B cell (primary cell): ENCODE measurements around the gene MIXL1. TPM values are rescaled to one million over a fixed set of nuclear protein-coding genes. Genes with fewer than 3 reads are reported as not detected.

Experiments
- ATAC-seq: fragments of 200-7000 bp; cut with Tn5 transposase; one replicate; pipeline ENCODE4 v1.10.0; 2021; ENCODE audit warnings: low read depth, mild to moderate bottlenecking, moderate number of reproducible peaks, moderate library complexity
- CTCF ChIA-PET: fragments of 350-600 bp; sonication (Branson Sonifier 250); formaldehyde crosslinking; loops from one replicate; lab custom pipeline; 2021; ENCODE audit warnings: antibody characterized with exemption, inconsistent platforms; lab: Charles Lee
- POLR2A ChIA-PET: fragments of 350-600 bp; sonication (Branson Sonifier 250); formaldehyde crosslinking; loops from one replicate; lab custom pipeline; 2021; ENCODE audit warnings: antibody characterized with exemption; lab: Charles Lee
- DNase-seq: peaks from one replicate; pipeline ENCODE4 v3.0.0; 2013
- H2AFZ ChIP-seq: 2 replicates; pipeline ENCODE4 v1.6.1; 2012; ENCODE audit warnings: mild to moderate bottlenecking, low read depth, low read length; ENCODE audit not compliant: insufficient read depth, poor library complexity, severe bottlenecking
- H3K27ac ChIP-seq, 2 donors: 1 replicate in 1 of 2; 2 replicates in 1 of 2; pipeline ENCODE4 v1.5.1; 2012 to 2013; ENCODE audit warnings: low read length in 2 of 2, mild to moderate bottlenecking in 2 of 2, moderate library complexity in 1 of 2
- H3K27me3 ChIP-seq, 4 experiments: fragments of 200-600 bp in 1 of 4; sonication (generic) in 1 of 4; replicated peaks in 1 of 4; 1 replicate in 2 of 4; 2 replicates in 2 of 4; pipeline versions ENCODE4 v1.6.1 to v1.7.0; 2013 to 2016; ENCODE audit warnings: low read length in 3 of 4, mild to moderate bottlenecking in 2 of 4, mixed read lengths in 1 of 4, moderate library complexity in 1 of 4; ENCODE audit not compliant: insufficient read depth in 4 of 4, control insufficient read depth in 3 of 4; ENCODE audit errors: control extremely low read depth in 1 of 4
- H3K36me3 ChIP-seq, 2 experiments: replicated peaks in 1 of 2; 1 replicate in 1 of 2; 2 replicates in 1 of 2; pipeline versions ENCODE4 v1.6.1 to v1.7.1; 2013; ENCODE audit warnings: low read length in 1 of 2; ENCODE audit not compliant: insufficient read depth in 2 of 2, control insufficient read depth in 1 of 2; ENCODE audit errors: control extremely low read depth in 1 of 2, extremely low read depth in 1 of 2
- H3K4me1 ChIP-seq, 2 donors: fragments of 200-600 bp in 1 of 2; sonication (generic) in 1 of 2; 1 replicate in 1 of 2; 2 replicates in 1 of 2; pipeline versions ENCODE4 v1.5.1 to v1.6.1; 2013 to 2017; ENCODE audit warnings: low read length in 2 of 2; ENCODE audit not compliant: control insufficient read depth in 2 of 2, insufficient read depth in 2 of 2
- H3K4me2 ChIP-seq: replicated peaks from 2 replicates; pipeline ENCODE3; 2012; ENCODE audit warnings: mild to moderate bottlenecking, low read depth, low read length; ENCODE audit not compliant: poor library complexity, severe bottlenecking
- H3K4me3 ChIP-seq, 5 experiments: fragments of 200-600 bp in 1 of 5; sonication (generic) in 1 of 5; 1 replicate in 3 of 5; 2 replicates in 2 of 5; pipeline versions ENCODE4 v1.5.1 to v1.7.0; 2011 to 2016; ENCODE audit warnings: low read length in 4 of 5, mild to moderate bottlenecking in 4 of 5, low read depth in 2 of 5, control low read depth in 1 of 5, moderate library complexity in 1 of 5; ENCODE audit not compliant: insufficient read depth in 1 of 5; ENCODE audit errors: control extremely low read depth in 1 of 5, extremely low read depth in 1 of 5
- H3K79me2 ChIP-seq: fragments of 200-600 bp; sonication (generic); one replicate; pipeline ENCODE4 v1.6.0; 2016; ENCODE audit warnings: low read length; ENCODE audit not compliant: control insufficient read depth, insufficient read depth
- H3K9ac ChIP-seq: fragments of 200-600 bp; sonication (generic); 2 replicates; pipeline ENCODE4 v1.6.1; 2017; ENCODE audit warnings: mild to moderate bottlenecking, low read length, moderate library complexity
- H3K9me3 ChIP-seq, 3 donors: one replicate each; pipeline versions ENCODE4 v1.6.1 to v1.7.1; 2013; ENCODE audit warnings: low read length in 2 of 3; ENCODE audit not compliant: control insufficient read depth in 2 of 3, insufficient read depth in 1 of 3; ENCODE audit errors: control extremely low read depth in 1 of 3
- H4K20me1 ChIP-seq: 2 replicates; pipeline ENCODE4 v1.6.0; 2012; ENCODE audit warnings: mild to moderate bottlenecking, low read length; ENCODE audit not compliant: insufficient read depth, control insufficient read depth, poor library complexity, severe bottlenecking
- H3K27ac Mint-ChIP-seq: one replicate; pipeline ENCODE4 v1.8.0; 2021; ENCODE audit warnings: mixed read lengths
- H3K27me3 Mint-ChIP-seq: one replicate; pipeline ENCODE4 v1.8.0; 2021; ENCODE audit warnings: mixed read lengths
- H3K4me1 Mint-ChIP-seq: one replicate; pipeline ENCODE4 v1.8.0; 2021; ENCODE audit warnings: mixed read lengths
- H3K4me3 Mint-ChIP-seq: one replicate; pipeline ENCODE4 v1.8.0; 2021; ENCODE audit warnings: mixed read lengths
- H3K9me3 Mint-ChIP-seq: one replicate; pipeline ENCODE4 v1.8.0; 2022; ENCODE audit warnings: mixed read lengths; ENCODE audit not compliant: insufficient read depth
- CTCF ChIP-seq: fragments of 200-600 bp; IDR thresholded peaks from one replicate; pipeline ENCODE4 v1.8.0; 2022; ENCODE audit warnings: antibody characterized with exemption, mild to moderate bottlenecking
- EZH2 ChIP-seq: IDR thresholded peaks from 2 replicates; pipeline ENCODE4 v1.6.1; 2012; ENCODE audit warnings: borderline replicate concordance, low read depth, mild to moderate bottlenecking, moderate library complexity, low read length; ENCODE audit not compliant: insufficient read depth, poor library complexity, severe bottlenecking
- WGBS: methylation state at CpG from one replicate; pipeline ENCODE4 v1.1.5; 2013; ENCODE audit warnings: missing lambda C conversion rate; ENCODE audit not compliant: insufficient coverage; 5-methylcytosine and 5-hydroxymethylcytosine counted together
- intact Hi-C: fragments of 100-400 bp; cut with micrococcal nuclease; formaldehyde crosslinking; loops from one replicate; pipeline ENCODE4 v1.10.0; 2022
- polyA plus RNA-seq: library from polyadenylated mRNA; depleted of rRNA; stranded (reverse); fragments of >200 nt; gene quantifications from 2 replicates; pipeline ENCODE4 v1.2.3, GENCODE V29; 2012
- total RNA-seq, 2 donors: library from RNA; stranded (reverse); fragments of 120-200 nt in 1 of 2; gene quantifications; 1 replicate in 1 of 2; 2 replicates in 1 of 2; pipeline versions ENCODE4 v1.2.3 to v1.2.4, GENCODE V29; 2013 to 2022

The MIXL1 gene
- total and polyA plus RNA-seq, 2 donors (not counting 1 experiment from before 2014, with no cell fraction given): 0.84 to 1.7 TPM

- WGBS: under 1% methylated on average over 72 of the region's 75 CpGs
- Mint-ChIP-seq H3K4me3 (peak within 1 kb of the TSS; percentile 96), H3K27ac (peak within 1 kb of the TSS; percentile 95), H3K9me3 (no peaks in the 10 kb centered on the region), H3K27me3 (no peaks in the 10 kb centered on the region), H3K4me1 (peaks cover 41% of the 10 kb centered on the region)
- no peak for TF ChIP-seq EZH2
- TF ChIP-seq CTCF: no peak
- DNase-seq: peak; percentile 92
- intact Hi-C loops: loop anchor here (1.0 to 5.0 kb wide), 6 partner anchors 59 to 220 kb away; partner anchors contain the start of genes H3-3A, LIN9 and SDE2
- peak within 1 kb of the TSS; percentile 100 for H2AFZ ChIP-seq
- CTCF ChIA-PET: interaction anchor here (1.6 to 6.4 kb wide), 4 partner anchors 8 to 61 kb away, joined by 5 to 116 read pairs (median 15); no protein-coding TSS in a partner anchor
- POLR2A ChIA-PET: interaction anchor here (0.6 to 2.5 kb wide), 7 partner anchors 25 to 124 kb away, joined by 3 to 13 read pairs (median 5); partner anchors contain the start of gene H3-3A
- peak within 1 kb of the TSS; percentile 94 for H3K4me2 ChIP-seq
- no peaks in the 10 kb centered on the region for H3K27me3 ChIP-seq
- H3K9me3 ChIP-seq: no peaks in the 10 kb centered on the region
- ATAC-seq: peak; percentile 89
- H3K4me1 ChIP-seq: peaks cover 42 to 52% of the 10 kb centered on the region in 2 donors
- H3K27ac ChIP-seq: peak within 1 kb of the TSS; percentile 86 to 96
- peaks cover 6% of the 10 kb centered on the region for H4K20me1 ChIP-seq
- H3K36me3 ChIP-seq: no peaks in the 10 kb centered on the region
- H3K79me2 ChIP-seq: peaks cover 91% of the 10 kb centered on the region
- peak within 1 kb of the TSS; percentile 98 for H3K9ac ChIP-seq
- peak within 1 kb of the TSS; percentile 58 to 94 (median 70) for H3K4me3 ChIP-seq
These were observed 37.1 kb upstream of the MIXL1 start, which contains the start of gene ACBD3 for GRCh38 chr1:226186124-226187018. Gene ACBD3 (minus strand): TSS chr1:226186741. CDS start chr1:226186675, 66 bp downstream.
